Type B pancreatic cell (in vitro differentiated cells): ENCODE measurements around the gene RSRC1. TPM values are rescaled to one million over a fixed set of nuclear protein-coding genes. Genes with fewer than 3 reads are reported as not detected.

Source experiments
- DNase-seq: peaks from one replicate; pipeline ENCODE4 v3.0.0; 2021; ENCODE audit warnings: mixed read lengths; ENCODE audit not compliant: unreplicated experiment; ENCODE audit errors: extremely low spot score
- H3K27ac Mint-ChIP-seq: 2 replicates; pipeline ENCODE4 v1.8.0; 2021; ENCODE audit warnings: mild to moderate bottlenecking, mixed read lengths
- H3K27me3 Mint-ChIP-seq: 2 replicates; pipeline ENCODE4 v1.8.0; 2021; ENCODE audit warnings: mixed read lengths
- H3K36me3 Mint-ChIP-seq: 2 replicates; pipeline ENCODE4 v1.8.0; 2021; ENCODE audit warnings: mixed read lengths
- H3K4me1 Mint-ChIP-seq: one replicate; pipeline ENCODE4 v1.8.0; 2021; ENCODE audit warnings: mixed read lengths; ENCODE audit not compliant: unreplicated experiment
- H3K4me3 Mint-ChIP-seq: 2 replicates; pipeline ENCODE4 v1.8.0; 2021; ENCODE audit warnings: mild to moderate bottlenecking, mixed read lengths
- H3K9me3 Mint-ChIP-seq: 2 replicates; pipeline ENCODE4 v1.8.0; 2021; ENCODE audit warnings: mixed read lengths
- total RNA-seq: library from RNA; stranded (reverse); gene quantifications from 2 replicates; pipeline ENCODE4 v1.2.1, GENCODE V29; 2021; ENCODE audit warnings: low replicate concordance
- TF ChIP-seq, protein P1 (sequence below): fragments of 200-600 bp; sonication (generic); conservative IDR thresholded peaks from 2 replicates; pipeline ENCODE4 v1.5.0; 2021; ENCODE audit warnings: antibody characterized with exemption, mild to moderate bottlenecking

RSRC1 gene
- total RNA-seq, 1 donor from 2014 or later, result 34.6 TPM

DNA sequence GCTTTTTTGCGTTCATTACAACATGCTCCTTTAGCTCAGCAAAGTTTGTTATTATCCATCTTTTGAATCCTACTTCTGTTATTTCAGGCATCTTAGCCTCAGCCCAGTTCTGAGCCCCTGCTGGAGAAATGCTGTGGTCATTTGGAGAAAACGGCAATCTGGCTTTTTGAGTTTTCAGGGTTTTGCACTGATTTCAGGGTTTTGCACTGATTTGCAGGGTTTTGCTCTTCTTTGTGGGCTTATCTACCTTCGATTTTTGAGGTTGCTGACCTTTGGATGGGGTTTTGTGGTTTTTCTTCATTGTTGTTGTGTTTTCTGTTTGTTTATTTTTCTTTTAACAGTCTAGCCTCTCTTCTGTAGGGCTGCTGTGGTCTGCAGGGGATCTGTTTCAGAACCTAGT, 137.4 kb downstream of the RSRC1 start:
- Mint-ChIP-seq H3K27ac (no peak overlapping the region), H3K4me1 (no peaks in the 10 kb centered on the region), H3K36me3 (peaks cover under 1% of the 10 kb centered on the region), H3K9me3 (no peaks in the 10 kb centered on the region), H3K4me3 (no peak overlapping the region), H3K27me3 (no peaks in the 10 kb centered on the region)
- TF ChIP-seq, protein P1, sequence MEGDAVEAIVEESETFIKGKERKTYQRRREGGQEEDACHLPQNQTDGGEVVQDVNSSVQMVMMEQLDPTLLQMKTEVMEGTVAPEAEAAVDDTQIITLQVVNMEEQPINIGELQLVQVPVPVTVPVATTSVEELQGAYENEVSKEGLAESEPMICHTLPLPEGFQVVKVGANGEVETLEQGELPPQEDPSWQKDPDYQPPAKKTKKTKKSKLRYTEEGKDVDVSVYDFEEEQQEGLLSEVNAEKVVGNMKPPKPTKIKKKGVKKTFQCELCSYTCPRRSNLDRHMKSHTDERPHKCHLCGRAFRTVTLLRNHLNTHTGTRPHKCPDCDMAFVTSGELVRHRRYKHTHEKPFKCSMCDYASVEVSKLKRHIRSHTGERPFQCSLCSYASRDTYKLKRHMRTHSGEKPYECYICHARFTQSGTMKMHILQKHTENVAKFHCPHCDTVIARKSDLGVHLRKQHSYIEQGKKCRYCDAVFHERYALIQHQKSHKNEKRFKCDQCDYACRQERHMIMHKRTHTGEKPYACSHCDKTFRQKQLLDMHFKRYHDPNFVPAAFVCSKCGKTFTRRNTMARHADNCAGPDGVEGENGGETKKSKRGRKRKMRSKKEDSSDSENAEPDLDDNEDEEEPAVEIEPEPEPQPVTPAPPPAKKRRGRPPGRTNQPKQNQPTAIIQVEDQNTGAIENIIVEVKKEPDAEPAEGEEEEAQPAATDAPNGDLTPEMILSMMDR, result no peak
- no peak for DNase-seq

DNA sequence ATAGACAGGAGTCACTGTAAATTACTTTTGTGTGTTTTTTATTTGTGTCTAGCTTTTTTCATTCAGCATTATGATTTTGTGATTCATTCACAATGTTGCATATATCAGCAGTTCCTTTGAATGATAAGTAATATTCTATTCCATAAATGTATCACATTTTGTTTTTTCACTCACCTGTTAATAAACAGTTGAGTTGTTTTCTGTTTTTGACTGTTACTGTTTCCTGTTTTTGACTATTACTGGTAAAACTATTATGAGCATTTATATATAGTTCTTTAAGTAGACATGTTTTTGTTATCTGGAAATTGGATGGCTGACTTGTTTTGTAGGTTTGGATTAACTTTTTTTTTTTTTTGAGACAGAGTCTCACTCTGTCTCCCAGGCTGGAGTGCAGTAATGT, 138.4 kb downstream of the RSRC1 start:
- TF ChIP-seq, protein P1, result no peak
- Mint-ChIP-seq H3K4me3 (no peak overlapping the region), H3K27me3 (no peaks in the 10 kb centered on the region), H3K27ac (no peak overlapping the region), H3K9me3 (peaks cover 5% of the 10 kb centered on the region), H3K36me3 (peaks cover 8% of the 10 kb centered on the region), H3K4me1 (no peaks in the 10 kb centered on the region)
- no peak for DNase-seq

- Mint-ChIP-seq H3K4me3 (no peak overlapping the region), H3K36me3 (peaks cover 8% of the 10 kb centered on the region), H3K4me1 (no peaks in the 10 kb centered on the region)
Observed at GRCh38 chr3:158249183-158249582, 139.3 kb downstream of the RSRC1 start.

DNA sequence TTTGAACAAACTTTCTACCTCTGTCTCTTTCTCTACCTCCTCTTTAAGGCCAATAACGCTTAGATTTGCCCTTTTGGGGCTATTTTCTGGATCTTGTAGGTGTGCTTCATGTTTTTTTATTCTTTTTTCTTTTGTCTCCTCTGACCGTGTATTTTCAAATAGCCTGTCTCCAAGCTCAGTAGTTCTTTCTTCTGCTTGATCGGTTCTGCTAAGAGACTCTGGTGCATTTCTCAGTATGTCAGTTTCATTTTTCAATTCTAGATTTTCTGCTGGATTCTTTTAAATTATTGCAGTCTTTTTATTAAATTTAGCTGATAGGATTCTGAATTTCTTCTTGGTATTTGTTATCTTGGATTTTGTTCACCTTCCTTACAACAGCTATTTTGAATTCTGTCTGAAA, 148.7 kb downstream of the RSRC1 start:
- Mint-ChIP-seq H3K27me3 (no peaks in the 10 kb centered on the region), H3K36me3 (peaks cover 5% of the 10 kb centered on the region), H3K9me3 (no peaks in the 10 kb centered on the region), H3K4me3 (no peak overlapping the region), H3K27ac (no peak overlapping the region), H3K4me1 (no peaks in the 10 kb centered on the region)
- no peak for DNase-seq
- TF ChIP-seq, protein P1, result no peak

More at GRCh38 chr3:158249183-158249582, 139.3 kb downstream of the RSRC1 start:
- TF ChIP-seq, protein P1, result no peak
- no peaks in the 10 kb centered on the region for H3K27me3 Mint-ChIP-seq
- peaks cover 6% of the 10 kb centered on the region for H3K9me3 Mint-ChIP-seq
- H3K27ac Mint-ChIP-seq, result no peak overlapping the region
- no peak for DNase-seq

DNA sequence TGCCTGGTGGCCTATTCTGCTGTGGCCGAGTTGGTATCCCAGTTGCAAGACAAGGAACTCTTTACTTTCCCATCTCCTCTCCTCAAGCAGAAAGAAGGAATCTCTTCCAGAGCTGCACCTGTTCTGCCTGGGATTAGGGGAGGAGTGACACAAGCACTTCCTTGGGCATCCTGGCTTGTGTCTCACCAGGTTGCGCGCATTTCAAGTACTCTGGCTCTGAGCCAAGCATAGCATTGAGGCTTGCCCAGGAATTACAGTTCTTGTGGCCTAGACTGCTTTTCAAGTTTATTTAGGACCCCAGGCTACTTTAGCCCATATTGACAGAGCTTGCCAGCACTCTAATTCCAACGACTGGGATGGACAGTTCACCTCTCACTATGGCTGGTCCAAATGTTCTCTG, 150.5 kb downstream of the RSRC1 start:
- no peak for DNase-seq
- no peaks in the 10 kb centered on the region for H3K4me1 Mint-ChIP-seq
- H3K9me3 Mint-ChIP-seq, result no peaks in the 10 kb centered on the region
- TF ChIP-seq, protein P1, result no peak
- H3K36me3 Mint-ChIP-seq, result peaks cover 5% of the 10 kb centered on the region
- H3K27me3 Mint-ChIP-seq, result no peaks in the 10 kb centered on the region
- no peak overlapping the region for H3K4me3 Mint-ChIP-seq
- no peak overlapping the region for H3K27ac Mint-ChIP-seq
